GM18951 (cell line): Measurements from ENCODE around the gene OR8B3.
"Not testable (repeated sequence)": the region's sequence is repeated elsewhere in the genome, so short reads cannot be mapped to it uniquely, and the experiment has no call there.

Experiments
- POLR2A ChIP-seq: IDR thresholded peaks from 4 replicates; pipeline ENCODE4 v1.6.1; 2011; ENCODE audit warnings: mild to moderate bottlenecking; ENCODE audit not compliant: insufficient read length, insufficient read depth; ENCODE audit errors: extremely low read depth
- in situ Hi-C: fragments of 300-500 bp; cut with MboI; formaldehyde crosslinking; loops from one replicate; pipeline ENCODE4 v1.12.0; 2022; ENCODE audit warnings: low sequenced_read_pairs, mixed read lengths, inconsistent platforms; ENCODE audit not compliant: unreplicated experiment

The OR8B3 gene

DNA sequence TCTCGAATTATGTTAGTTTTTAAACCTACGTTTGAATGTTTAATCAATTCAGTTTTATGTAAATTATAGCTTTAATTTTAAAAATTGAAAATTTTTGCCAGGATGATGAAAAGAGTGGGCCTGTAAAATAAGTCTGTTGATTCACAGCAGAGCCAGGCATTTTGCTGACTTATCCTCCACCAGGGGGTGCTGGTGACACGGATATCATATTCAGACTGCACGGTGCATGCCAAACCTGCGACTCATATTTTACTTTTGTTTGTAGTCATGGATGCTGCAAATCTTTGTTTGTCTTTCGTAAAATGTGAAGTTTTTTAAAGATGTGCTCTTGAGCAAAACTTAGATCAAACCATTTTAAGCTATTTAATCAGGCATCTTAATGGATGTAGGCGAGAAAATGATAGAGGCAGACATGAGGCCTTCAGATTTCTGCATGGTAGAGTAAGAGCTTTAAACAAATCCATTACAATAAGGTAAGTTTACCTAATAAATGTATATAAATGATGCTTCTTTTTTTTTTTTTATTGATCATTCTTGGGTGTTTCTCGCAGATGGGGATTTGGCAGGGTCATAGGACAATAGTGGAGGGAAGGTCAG is 3.6 kb upstream of the OR8B3 start:
- TF ChIP-seq POLR2A: no peak
- in situ Hi-C loops: no loop called here

DNA sequence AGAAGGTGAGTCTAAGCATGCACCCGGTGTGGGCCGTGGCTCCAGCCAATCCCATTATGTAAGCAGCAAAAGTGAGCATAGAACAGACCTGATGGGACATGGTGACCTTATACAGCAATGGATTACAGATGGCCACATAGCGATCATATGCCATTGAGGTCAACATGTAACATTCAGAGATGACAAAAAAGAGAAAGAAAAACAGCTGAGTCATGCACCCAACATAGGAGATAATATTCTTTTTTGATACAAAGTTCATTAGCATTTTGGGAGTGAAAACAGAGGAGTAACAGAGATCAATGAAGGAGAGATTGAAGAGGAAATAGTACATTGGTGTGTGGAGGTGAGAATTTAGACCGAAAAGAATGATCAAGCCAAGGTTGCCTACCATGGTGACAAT is 2.0 kb downstream of the OR8B3 start:
- in situ Hi-C loops: not testable (repeated sequence)

DNA sequence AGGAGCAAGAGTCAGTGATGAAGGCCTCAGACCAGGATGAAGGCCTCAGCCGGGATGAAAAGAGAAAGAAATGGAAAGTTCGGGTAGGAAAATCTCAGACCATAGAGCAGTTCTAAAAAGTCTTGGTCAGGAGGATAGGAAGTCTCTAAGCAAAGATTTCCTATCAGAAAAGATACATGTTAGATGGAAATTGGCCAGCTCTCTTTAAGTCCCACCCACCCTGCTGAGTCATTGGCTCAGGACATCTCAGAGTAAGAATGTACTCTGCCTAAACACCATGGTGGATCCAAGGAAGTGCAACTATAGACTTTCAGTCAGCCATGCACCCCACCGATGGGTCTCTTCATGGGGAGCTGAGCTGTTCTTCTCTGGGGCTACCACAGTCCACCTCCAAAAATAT is 4.4 kb downstream of the OR8B3 start:
- no peak for TF ChIP-seq POLR2A
- in situ Hi-C loops: no loop called here

DNA sequence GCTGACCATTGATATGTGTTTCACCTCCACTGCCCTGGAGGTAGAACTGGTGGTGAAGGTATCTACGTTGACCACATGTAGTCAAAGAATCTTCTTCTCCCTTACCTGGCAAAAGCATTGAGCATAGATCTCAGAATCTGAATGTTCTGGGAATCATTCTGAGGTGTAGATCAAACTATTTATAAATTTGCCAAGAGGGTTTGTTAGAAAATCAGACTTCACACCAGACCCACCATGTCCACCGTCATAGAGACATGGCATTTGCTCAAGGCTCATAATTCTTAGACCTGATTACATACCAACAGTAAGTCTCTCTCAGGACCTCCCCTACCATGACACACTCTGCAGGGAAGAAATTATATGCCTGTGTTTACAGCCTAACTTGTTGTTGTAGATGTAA is 14.4 kb downstream of the OR8B3 start, which contains the start of gene OR8B2:
OR8B2 (minus strand) TSS at position 101 of the 400 bp plus-strand sequence. CDS start 1,156 bp downstream, outside the sequence.
- in situ Hi-C loops: no loop called here
- no peak for TF ChIP-seq POLR2A

DNA sequence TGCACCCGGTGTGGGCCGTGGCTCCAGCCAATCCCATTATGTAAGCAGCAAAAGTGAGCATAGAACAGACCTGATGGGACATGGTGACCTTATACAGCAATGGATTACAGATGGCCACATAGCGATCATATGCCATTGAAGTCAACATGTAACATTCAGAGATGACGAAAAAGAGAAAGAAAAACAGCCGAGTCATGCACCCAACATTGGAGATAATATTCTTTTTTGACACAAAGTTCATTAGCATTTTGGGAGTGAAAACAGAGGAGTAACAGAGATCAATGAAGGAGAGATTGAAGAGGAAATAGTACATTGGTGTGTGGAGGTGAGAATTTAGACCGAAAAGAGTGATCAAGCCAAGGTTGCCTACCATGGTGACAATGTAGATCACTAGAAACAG is 16.0 kb downstream of the OR8B3 start:
- in situ Hi-C loops: not testable (repeated sequence)

DNA sequence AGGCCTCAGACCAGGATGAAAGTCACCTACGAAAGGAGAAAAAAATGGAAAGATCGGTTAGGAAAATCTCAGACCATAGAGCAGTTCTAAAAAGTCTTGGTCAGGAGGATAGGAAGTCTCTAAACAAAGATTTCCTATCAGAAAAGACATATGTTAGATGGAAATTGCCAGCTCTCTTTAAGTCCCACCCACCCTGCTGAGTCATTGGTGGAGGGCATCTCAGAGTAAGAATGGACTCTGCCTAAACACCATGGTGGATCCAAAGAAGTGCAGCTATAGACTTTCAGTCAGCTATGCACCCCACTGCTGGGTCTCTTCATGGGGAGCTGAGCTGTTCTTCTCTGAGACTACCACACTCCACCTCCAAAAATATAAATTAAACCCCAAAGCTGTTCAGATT is 18.2 kb downstream of the OR8B3 start:
- in situ Hi-C loops: no loop called here
- TF ChIP-seq POLR2A: no peak

DNA sequence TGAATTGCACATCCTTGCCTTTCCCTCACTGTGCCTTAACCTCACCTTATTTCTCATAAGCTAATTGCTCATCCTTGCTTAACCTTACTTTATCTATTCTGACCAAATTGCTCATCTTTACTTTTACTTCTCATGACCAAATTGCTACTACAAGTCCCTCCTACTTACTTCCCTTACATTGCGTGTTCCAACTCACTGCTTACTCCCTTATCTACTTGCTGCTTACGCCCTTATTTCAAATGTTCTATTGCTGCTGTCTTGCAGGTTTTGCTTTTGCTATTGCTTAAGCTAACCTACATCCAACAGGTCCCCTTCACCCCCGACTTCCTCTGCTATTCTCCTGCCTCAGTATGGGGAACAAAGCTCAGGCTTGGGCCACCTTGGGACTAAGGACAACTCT is 22.5 kb downstream of the OR8B3 start:
- TF ChIP-seq POLR2A: no peak
- in situ Hi-C loops: no loop called here

DNA sequence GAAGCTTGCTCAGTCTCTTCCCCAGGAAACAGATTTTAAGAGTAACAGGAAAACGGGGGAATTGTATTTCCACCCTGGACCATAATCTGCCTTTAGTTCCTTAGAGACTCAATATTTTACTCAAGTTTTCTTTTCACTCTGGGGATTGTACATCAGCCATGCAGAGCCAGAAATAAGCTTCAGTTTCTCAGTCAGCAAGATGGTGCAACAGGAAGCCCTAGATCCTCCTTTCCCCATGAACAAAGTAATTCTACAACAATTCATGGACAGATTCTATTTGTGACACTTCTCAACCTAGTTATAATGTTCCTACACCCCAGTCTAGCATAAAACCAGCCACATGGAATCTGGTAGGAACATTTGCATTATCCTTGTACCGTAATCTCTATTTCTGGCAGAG is 39.3 kb downstream of the OR8B3 start:
- no peak for TF ChIP-seq POLR2A

DNA sequence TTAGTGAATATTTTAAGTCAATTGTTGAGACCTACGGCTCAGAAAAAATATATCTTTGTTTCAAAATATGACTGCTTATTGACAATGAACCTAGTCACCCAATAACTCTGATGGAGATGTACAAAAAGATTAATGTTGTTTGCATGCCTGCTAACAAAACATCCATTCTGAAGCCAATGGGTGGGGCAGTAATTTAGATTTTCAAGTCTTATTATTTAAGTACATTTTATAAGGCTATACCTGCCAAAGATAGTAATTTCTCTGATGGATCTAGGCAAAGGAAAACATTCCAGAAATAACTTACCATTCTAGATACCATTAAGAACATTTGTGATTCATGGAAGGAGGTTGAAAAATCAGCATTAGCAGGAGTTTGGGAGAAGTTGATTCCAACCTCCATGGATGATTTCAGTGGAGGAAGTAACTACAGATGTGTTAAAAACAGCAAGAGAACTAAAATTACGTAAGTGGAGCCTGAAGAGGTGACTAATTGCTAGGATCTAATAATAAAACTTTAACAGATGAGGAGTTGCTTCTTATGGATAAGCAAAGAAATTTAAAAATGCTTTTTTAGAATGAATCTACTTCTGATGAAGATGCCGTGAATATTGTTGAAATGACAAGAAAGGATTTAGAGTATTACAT is 52.4 kb downstream of the OR8B3 start:
- no peak for TF ChIP-seq POLR2A
- in situ Hi-C loops: no loop called here

More for the DNA sequence above, 39.3 kb downstream of the OR8B3 start:
- in situ Hi-C loops: no loop called here
